HG02852 (cell line): ENCODE data around the gene POU3F4.

Experiments used
- ATAC-seq: cut with Tn5 transposase; IDR thresholded peaks from one replicate; pipeline ENCODE4 v1.9.1; 2021; ENCODE audit warnings: mild to moderate bottlenecking, moderate library complexity; ENCODE audit not compliant: unreplicated experiment

The POU3F4 gene

DNA sequence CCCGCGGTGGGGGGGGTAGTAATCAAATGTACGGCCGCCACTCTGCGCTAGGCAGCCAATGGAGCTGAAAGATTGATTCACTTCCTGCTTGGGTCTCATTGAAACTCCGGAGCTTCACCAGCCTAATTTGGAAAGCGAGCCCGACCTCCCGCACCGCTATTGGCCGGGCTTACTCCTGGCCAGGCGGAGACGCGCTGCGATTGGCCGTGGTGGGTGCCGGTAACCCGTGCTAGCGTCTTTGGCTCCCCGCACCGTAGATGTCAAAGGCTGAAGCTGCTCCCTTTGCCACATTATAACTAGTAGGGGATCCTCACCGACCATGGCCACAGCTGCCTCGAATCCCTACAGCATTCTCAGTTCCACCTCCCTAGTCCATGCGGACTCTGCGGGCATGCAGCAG is at the start of gene POU3F4:
Gene POU3F4 (plus strand): TSS at position 285 of the 400 bp plus-strand sequence. CDS start 35 bp downstream, at position 320.
- no peak for ATAC-seq

DNA sequence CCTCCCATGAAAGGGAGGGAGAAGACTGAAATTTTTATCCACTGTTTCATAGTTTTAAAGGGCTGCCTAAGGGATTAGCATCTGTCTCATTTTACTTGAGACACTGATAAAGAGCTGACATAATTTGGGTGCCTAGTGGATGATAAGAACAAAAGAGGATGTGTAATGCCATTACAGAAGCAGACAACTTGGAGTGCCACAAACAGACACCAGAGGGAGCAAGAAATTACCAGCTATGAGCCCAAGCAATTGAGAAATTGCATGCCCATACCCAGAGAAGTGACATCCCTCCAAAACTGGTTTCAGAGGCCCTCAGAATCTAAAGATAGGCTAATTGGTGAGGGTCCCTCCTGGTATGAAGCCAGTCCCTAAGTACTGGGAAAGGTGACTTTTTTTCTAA is 38.5 kb upstream of the POU3F4 start:
- peak; percentile 94 for ATAC-seq

DNA sequence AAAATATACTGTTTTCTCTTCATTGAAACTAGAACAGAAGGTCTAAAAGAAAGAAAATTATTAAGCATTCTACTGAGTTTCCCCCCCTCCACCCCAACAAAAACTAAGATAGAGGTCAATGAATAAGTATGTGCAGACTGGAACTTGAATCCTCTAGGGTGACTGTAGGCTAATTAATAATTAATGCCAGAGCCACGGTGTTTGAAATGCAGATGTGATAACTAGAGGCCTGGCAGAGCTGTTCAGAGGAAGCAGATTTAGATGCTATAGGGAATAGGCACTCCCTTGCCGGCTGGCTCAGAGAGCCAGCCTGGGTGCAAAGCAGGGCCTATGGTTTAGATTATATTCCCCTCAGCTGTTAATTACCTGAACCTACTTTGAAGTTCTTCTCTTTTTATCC is 12.2 kb upstream of the POU3F4 start:
- no peak for ATAC-seq

GRCh38 chrX:83501003-83501402 is 7.1 kb upstream of the POU3F4 start:
- no peak for ATAC-seq

DNA sequence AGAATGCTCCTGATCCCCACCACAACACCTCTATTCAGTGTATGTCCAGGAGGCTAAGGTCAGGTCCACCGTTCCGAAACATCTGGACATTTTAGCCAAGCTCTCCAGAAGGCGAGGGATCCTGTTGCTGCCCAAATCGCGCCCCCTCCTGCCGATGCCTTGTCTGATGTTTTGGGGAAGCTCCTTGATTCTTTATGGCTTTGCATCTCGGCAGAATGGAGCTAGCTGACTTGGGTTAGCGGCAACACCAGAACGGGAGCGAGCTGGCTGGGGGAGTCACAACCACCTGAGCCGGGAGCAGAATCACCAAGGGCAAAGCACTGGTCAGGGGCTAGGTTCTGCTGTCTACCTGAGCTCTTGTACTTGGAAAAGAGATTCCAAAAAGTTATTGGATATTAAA is 6.6 kb upstream of the POU3F4 start:
- no peak for ATAC-seq

GRCh38 chrX:83504721-83505479 is 3.2 kb upstream of the POU3F4 start:
- no peak for ATAC-seq

DNA sequence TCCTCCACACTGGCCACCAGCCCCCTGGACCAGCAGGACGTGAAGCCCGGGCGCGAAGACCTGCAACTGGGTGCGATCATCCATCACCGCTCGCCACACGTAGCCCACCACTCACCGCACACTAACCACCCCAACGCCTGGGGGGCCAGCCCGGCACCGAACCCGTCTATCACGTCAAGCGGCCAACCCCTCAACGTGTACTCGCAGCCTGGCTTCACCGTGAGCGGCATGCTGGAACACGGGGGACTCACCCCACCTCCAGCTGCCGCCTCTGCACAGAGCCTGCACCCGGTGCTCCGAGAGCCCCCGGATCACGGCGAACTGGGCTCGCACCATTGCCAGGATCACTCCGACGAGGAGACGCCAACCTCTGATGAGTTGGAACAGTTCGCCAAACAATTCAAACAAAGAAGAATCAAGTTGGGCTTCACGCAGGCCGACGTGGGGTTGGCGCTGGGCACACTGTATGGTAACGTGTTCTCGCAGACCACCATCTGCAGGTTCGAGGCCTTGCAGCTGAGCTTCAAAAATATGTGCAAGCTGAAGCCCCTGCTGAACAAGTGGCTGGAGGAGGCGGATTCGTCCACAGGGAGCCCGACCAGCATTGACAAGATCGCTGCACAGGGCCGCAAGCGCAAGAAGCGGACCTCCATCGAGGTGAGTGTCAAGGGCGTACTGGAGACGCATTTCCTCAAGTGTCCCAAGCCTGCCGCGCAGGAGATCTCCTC is 600 bp downstream of the POU3F4 start:
- ATAC-seq: no peak

- ATAC-seq: no peak
These were observed 1.2 kb downstream of the POU3F4 start for GRCh38 chrX:83509254-83509801.

DNA sequence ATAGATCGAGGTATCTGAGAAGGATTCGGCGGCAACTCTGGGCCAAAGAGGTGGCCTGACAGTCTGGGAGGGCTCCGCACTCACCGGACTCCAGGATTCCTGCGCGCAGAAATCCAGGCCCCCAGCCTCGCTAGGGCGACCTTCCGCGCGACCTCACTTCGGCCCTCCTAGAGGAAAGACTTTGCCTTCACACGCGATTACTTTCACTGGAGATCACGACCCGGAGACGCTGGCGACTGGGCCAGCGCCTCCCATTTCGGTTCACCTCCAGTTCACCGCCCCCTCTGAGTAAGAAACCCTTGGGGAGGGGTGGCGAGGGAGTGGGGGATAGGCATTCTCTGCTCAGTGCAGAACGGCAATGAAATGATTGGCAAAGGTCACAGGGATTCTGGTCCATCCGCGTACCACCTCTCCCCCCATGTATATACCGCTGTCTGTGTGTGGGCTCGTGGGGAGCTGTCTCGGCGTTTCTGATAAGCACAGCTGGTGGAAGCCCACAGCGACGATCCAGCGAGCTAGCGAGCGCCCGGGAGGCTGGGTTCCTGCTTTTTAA is 2.5 kb downstream of the POU3F4 start:
- no peak for ATAC-seq

DNA sequence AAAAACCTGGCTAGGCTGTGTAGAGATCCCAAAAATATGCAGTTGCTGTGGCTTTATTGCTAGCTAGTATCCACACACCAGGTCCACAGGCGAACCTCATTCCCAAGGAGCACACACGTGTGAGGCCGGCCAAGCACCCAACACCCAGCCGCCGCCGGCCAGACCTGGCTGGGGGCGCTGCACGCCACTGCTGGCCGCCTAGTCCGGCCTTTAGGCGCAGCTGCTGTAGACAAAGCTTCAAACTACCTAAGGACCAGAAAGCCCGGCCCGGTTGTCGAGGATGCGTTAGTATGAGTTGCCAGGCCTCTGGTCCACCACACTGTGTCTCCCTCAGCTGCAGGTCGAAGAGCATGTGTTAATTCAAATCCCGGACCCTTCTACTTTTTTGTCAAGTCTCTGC is 3.1 kb downstream of the POU3F4 start:
- no peak for ATAC-seq

- ATAC-seq: no peak
These were observed 4.0 kb downstream of the POU3F4 start for GRCh38 chrX:83512111-83512510.

GRCh38 chrX:83516597-83516996 is 8.5 kb downstream of the POU3F4 start:
- ATAC-seq: no peak

- no peak for ATAC-seq
These were observed 13.8 kb downstream of the POU3F4 start for GRCh38 chrX:83521905-83522304.

- ATAC-seq: no peak
These were observed 21.9 kb downstream of the POU3F4 start for GRCh38 chrX:83529950-83530349.

DNA sequence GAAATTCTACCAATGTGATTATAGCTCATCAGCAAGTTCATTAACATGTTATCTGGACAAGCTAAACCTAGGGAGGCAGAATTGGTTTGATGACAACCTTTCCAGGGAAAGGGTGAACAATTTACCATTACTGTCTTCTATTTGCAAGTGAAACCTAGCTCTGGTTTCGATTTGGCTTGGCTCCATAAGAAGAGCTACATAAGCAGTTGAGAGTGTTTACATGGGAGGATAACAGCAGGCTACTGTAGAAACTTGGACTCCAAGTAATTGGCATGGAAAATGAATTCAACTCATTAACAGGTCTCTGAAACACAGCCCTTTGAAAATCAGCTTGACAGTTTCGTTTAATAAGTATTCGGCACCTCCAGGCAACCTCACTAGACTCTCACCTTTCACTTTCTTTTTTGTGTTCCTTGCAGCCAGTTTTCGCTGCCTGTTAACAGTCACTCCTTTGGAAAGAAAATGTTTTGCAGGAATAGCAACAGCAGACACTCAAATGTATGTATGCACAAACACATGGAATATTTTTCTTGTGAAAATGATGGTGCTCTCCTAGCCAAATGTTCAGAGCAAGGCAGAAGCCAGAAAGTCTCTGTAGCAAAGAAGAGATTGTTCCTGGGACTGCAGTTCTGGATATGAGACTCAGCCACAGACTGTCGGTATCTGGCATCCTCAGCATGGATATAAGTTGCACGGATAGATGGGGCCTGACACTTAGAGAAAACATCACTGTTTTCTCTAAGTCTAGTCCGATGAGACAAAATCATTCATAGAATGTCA is 27.5 kb downstream of the POU3F4 start:
- ATAC-seq: peak; percentile 82
